CD14-positive monocyte (primary cell): ENCODE measurements around the gene DCLRE1C. TPM values are rescaled to one million over a fixed set of nuclear protein-coding genes. Genes with fewer than 3 reads are reported as not detected.

Experiments used
- DNase-seq, 3 donors: peaks; one replicate each; pipeline ENCODE4 v3.0.0-alpha.2; 2011 to 2022
- H2AFZ ChIP-seq: 2 replicates; pipeline ENCODE4 v1.6.0; 2012; ENCODE audit warnings: mild to moderate bottlenecking, low read depth, low read length, inconsistent platforms; ENCODE audit not compliant: insufficient read depth, poor library complexity, severe bottlenecking
- H3K27ac ChIP-seq, 2 donors: 1 replicate in 1 of 2; 2 replicates in 1 of 2; pipeline ENCODE4 v1.5.1; 2012 to 2013; ENCODE audit warnings: low read length in 2 of 2, control low read depth in 1 of 2, inconsistent platforms in 1 of 2, low read depth in 1 of 2, mild to moderate bottlenecking in 1 of 2
- H3K27me3 ChIP-seq, 2 donors: one replicate each; pipeline versions ENCODE4 v1.6.0 to v1.6.1; 2011 to 2013; ENCODE audit warnings: low read length in 2 of 2; ENCODE audit not compliant: control insufficient read depth in 2 of 2, insufficient read depth in 2 of 2
- H3K36me3 ChIP-seq, 2 donors: replicated peaks in 1 of 2; 1 replicate in 1 of 2; 2 replicates in 1 of 2; pipeline versions ENCODE4 v1.5.1 to v1.6.1; 2012 to 2013; ENCODE audit warnings: low read length in 2 of 2, control low read depth in 1 of 2, inconsistent platforms in 1 of 2, mild to moderate bottlenecking in 1 of 2; ENCODE audit not compliant: insufficient read depth in 2 of 2, control insufficient read depth in 1 of 2
- H3K4me1 ChIP-seq, 2 donors: 1 replicate in 1 of 2; 2 replicates in 1 of 2; pipeline versions ENCODE4 v1.5.1 to v1.6.1; 2012 to 2013; ENCODE audit warnings: low read length in 2 of 2, control low read depth in 1 of 2, inconsistent platforms in 1 of 2, mild to moderate bottlenecking in 1 of 2, moderate library complexity in 1 of 2; ENCODE audit not compliant: insufficient read depth in 2 of 2, control insufficient read depth in 1 of 2
- H3K4me2 ChIP-seq: replicated peaks from 2 replicates; pipeline ENCODE3; 2012; ENCODE audit warnings: low read length, moderate library complexity, mild to moderate bottlenecking; ENCODE audit not compliant: poor library complexity, severe bottlenecking; ENCODE audit errors: extremely low read depth
- H3K4me3 ChIP-seq, 3 experiments: fragments of 200-600 bp in 1 of 3; sonication (generic) in 1 of 3; replicated peaks in 1 of 3; 1 replicate in 2 of 3; 2 replicates in 1 of 3; pipeline ENCODE4 v1.5.1; 2011 to 2013; ENCODE audit warnings: low read length in 3 of 3, mild to moderate bottlenecking in 3 of 3, control low read depth in 2 of 3, low read depth in 2 of 3, inconsistent platforms in 1 of 3, moderate library complexity in 1 of 3
- H3K79me2 ChIP-seq: 2 replicates; pipeline ENCODE4 v1.6.0; 2012; ENCODE audit warnings: mild to moderate bottlenecking, control low read depth, inconsistent platforms, low read length, moderate library complexity; ENCODE audit not compliant: insufficient read depth
- H3K9ac ChIP-seq: 2 replicates; pipeline ENCODE4 v1.6.0; 2017; ENCODE audit warnings: low read length, mild to moderate bottlenecking; ENCODE audit not compliant: insufficient read depth, poor library complexity, severe bottlenecking
- H3K9me3 ChIP-seq, 2 donors: replicated peaks in 1 of 2; 1 replicate in 1 of 2; 2 replicates in 1 of 2; pipeline versions ENCODE4 v1.5.1 to v1.6.1; 2012 to 2013; ENCODE audit warnings: low read length in 2 of 2, control low read depth in 1 of 2; ENCODE audit not compliant: control insufficient read depth in 1 of 2, insufficient read depth in 1 of 2
- H4K20me1 ChIP-seq: 2 replicates; pipeline ENCODE4 v1.6.0; 2012; ENCODE audit warnings: mild to moderate bottlenecking, low read length, control low read depth, moderate library complexity; ENCODE audit not compliant: insufficient read depth
- H3K27ac Mint-ChIP-seq, 7 donors: one replicate each; pipeline ENCODE4 v1.8.0; 2020; ENCODE audit warnings: mild to moderate bottlenecking in 7 of 7, mixed read lengths in 7 of 7, moderate library complexity in 6 of 7, inconsistent platforms in 2 of 7
- H3K27me3 Mint-ChIP-seq, 3 donors: one replicate each; pipeline ENCODE4 v1.8.0; 2021 to 2022; ENCODE audit warnings: low read depth in 3 of 3, mild to moderate bottlenecking in 3 of 3, mixed read lengths in 3 of 3, moderate library complexity in 3 of 3, inconsistent platforms in 1 of 3
- H3K36me3 Mint-ChIP-seq, 2 donors: one replicate each; pipeline ENCODE4 v1.8.0; 2020; ENCODE audit warnings: mixed read lengths in 2 of 2, inconsistent platforms in 1 of 2, mild to moderate bottlenecking in 1 of 2
- H3K4me1 Mint-ChIP-seq: one replicate; pipeline ENCODE4 v1.8.0; 2020; ENCODE audit warnings: mild to moderate bottlenecking, mixed read lengths
- H3K4me3 Mint-ChIP-seq, 2 donors: one replicate each; pipeline ENCODE4 v1.8.0; 2020; ENCODE audit warnings: mild to moderate bottlenecking in 2 of 2, mixed read lengths in 2 of 2, moderate library complexity in 1 of 2
- H3K9me3 Mint-ChIP-seq, 7 donors: one replicate each; pipeline ENCODE4 v1.8.0; 2020 to 2022; ENCODE audit warnings: mixed read lengths in 7 of 7, mild to moderate bottlenecking in 6 of 7, moderate library complexity in 6 of 7, inconsistent platforms in 2 of 7
- CTCF ChIP-seq: fragments of 200-600 bp; IDR thresholded peaks from one replicate; pipeline ENCODE4 v1.8.0; 2022; ENCODE audit warnings: antibody characterized with exemption, mild to moderate bottlenecking
- WGBS: methylation state at CpG from one replicate; pipeline ENCODE4 v1.1.5; 2013; ENCODE audit warnings: missing lambda C conversion rate; ENCODE audit not compliant: insufficient coverage; 5-methylcytosine and 5-hydroxymethylcytosine counted together
- intact Hi-C, 2 donors: fragments of 100-400 bp; cut with micrococcal nuclease; formaldehyde crosslinking; loops; one replicate each; pipeline versions ENCODE4 v1.15.0 to v1.15.1; 2023
- polyA plus RNA-seq, 3 donors: library from polyadenylated mRNA; depleted of rRNA in 1 of 3; unstranded in 2 of 3; stranded (reverse) in 1 of 3; fragments of 300-500 nt in 2 of 3; fragments of >200 nt in 1 of 3; fragmentation: Illumina TruSeq in 2 of 3; gene quantifications; 1 replicate in 2 of 3; 2 replicates in 1 of 3; pipeline ENCODE4 v1.2.3, GENCODE V29; 2012 to 2021

Gene DCLRE1C
- polyA plus RNA-seq, 3 donors: 8.9 to 17.6 (median 10.9) TPM

GRCh38 chr10:14958872-14959220 lies 5.0 kb upstream of the DCLRE1C start:
- H3K36me3 Mint-ChIP-seq: no peaks in the 10 kb centered on the region
- no peak for DNase-seq
- no peaks in the 10 kb centered on the region for H3K27me3 ChIP-seq
- no peaks in the 10 kb centered on the region for H3K9me3 Mint-ChIP-seq
- no peaks in the 10 kb centered on the region for H3K36me3 ChIP-seq
- peak overlapping the region; percentile 74 for H3K9ac ChIP-seq
- 5% methylated on average over 3 of the region's 12 CpGs for WGBS
- peak overlapping the region; percentile 94 for H3K4me2 ChIP-seq
- H3K27ac ChIP-seq: peak overlapping the region; percentile 81 to 88
- H3K4me3 ChIP-seq: peak overlapping the region; percentile 61 to 99 (median 73)
- peaks cover 0 to 3% (median 0%) of the 10 kb centered on the region in 3 donors for H3K27me3 Mint-ChIP-seq
- peak overlapping the region; percentile 98 for H2AFZ ChIP-seq
- no peaks in the 10 kb centered on the region for H4K20me1 ChIP-seq
- peak overlapping the region; percentile 97 to 98 for H3K4me3 Mint-ChIP-seq
- H3K4me1 ChIP-seq: peaks cover 20 to 43% of the 10 kb centered on the region in 2 donors
- peaks cover 19% of the 10 kb centered on the region for H3K4me1 Mint-ChIP-seq
- peaks cover 7% of the 10 kb centered on the region for H3K79me2 ChIP-seq
- TF ChIP-seq CTCF: no peak
- peak overlapping the region; percentile 95 to 99 (median 98) for H3K27ac Mint-ChIP-seq
- intact Hi-C loops: loop anchor here in 1 of 2 donors (10.0 kb wide), 1 partner anchor 124 kb away; the partner anchor contains the start of genes CDNF, HSPA14 and MSANTD7
- H3K9me3 ChIP-seq: no peaks in the 10 kb centered on the region

GRCh38 chr10:14954934-14955333 lies 1.0 kb upstream of the DCLRE1C start:
- peaks cover 40% of the 10 kb centered on the region for H3K4me1 Mint-ChIP-seq
- Histone ChIP-seq H3K4me1 (peaks cover 47 to 67% of the 10 kb centered on the region in 2 donors), H3K4me3 (peak overlapping the region in 1 of 3 experiments; percentile 80), H3K27ac (peak overlapping the region; percentile 93 to 95), H4K20me1 (peaks cover 31% of the 10 kb centered on the region), H3K4me2 (peak overlapping the region; percentile 78), H3K9me3 (no peaks in the 10 kb centered on the region), H3K36me3 (no peaks in the 10 kb centered on the region), H3K79me2 (peaks cover 46% of the 10 kb centered on the region), H3K27me3 (no peaks in the 10 kb centered on the region), H3K9ac (no peak overlapping the region), H2AFZ (no peak overlapping the region)
- no peaks in the 10 kb centered on the region for H3K27me3 Mint-ChIP-seq
- intact Hi-C loops: loop anchor here (5.0 to 10.0 kb wide), 5 partner anchors 78 to 212 kb away; partner anchors contain the start of genes CDNF (in 2 of the 2), HSPA14 (in 2 of the 2), MSANTD7 (in 2 of the 2) and RPP38 (in 2 of the 2)
- 95% methylated on average over 19 of the region's 19 CpGs for WGBS
- TF ChIP-seq CTCF: no peak
- H3K9me3 Mint-ChIP-seq: no peaks in the 10 kb centered on the region
- peak overlapping the region in 1 of 2 donors; percentile 86 for H3K4me3 Mint-ChIP-seq
- peaks cover 0 to 4% of the 10 kb centered on the region in 2 donors for H3K36me3 Mint-ChIP-seq
- no peak for DNase-seq
- H3K27ac Mint-ChIP-seq: peak overlapping the region; percentile 63 to 97 (median 94)
